ENCODE results near the gene CACFD1. TPM values are rescaled to one million over a fixed set of nuclear protein-coding genes. Genes with fewer than 3 reads are reported as not detected.

CACFD1 gene
- total RNA-seq, 1 experiment from 2014 or later = 6.9 TPM

GRCh38 chr9:133420392-133420827, 39.4 kb upstream of the CACFD1 start:
- peaks cover 24% of the 10 kb centered on the region for H3K79me2 ChIP-seq (ENCODE audit: insufficient read depth, low read length)
- H4K20me1 ChIP-seq (ENCODE audit: insufficient read depth) = no peaks in the 10 kb centered on the region
- ATAC-seq (no peak), DNase-seq (ENCODE audit: low read depth, low spot score) (no peak)
- peaks cover 2 to 13% of the 10 kb centered on the region in 2 experiments; a peak in 2 of 4 replicates for H3K36me3 ChIP-seq (ENCODE audit: control insufficient read depth in 1 of 2, insufficient read depth in 2 of 2, low read length in 2 of 2)
- CTCF ChIA-PET = no interaction called here
- H2AFZ ChIP-seq (ENCODE audit: low read depth, low read length, poor library complexity, severe bottlenecking) = no peak overlapping the region
- H3K27ac ChIP-seq (ENCODE audit: low read depth, low read length) = no peak overlapping the region
- no peaks in the 10 kb centered on the region for H3K9me3 ChIP-seq (ENCODE audit: control insufficient read depth in 1 of 2, insufficient read depth in 1 of 2, low read depth in 1 of 2, low read length in 2 of 2)
- RAD21 ChIA-PET (ENCODE audit: low non-redundant PET in 1 of 2, low total read pairs in 2 of 2, uncharacterized antibody in 2 of 2, unreplicated experiment in 2 of 2) = no interaction called here
- BruUV-seq (replicated peaks) = no TSS peak
- H3K9me2 ChIP-seq (ENCODE audit: insufficient read depth) = no peaks in the 10 kb centered on the region
- no peaks in the 10 kb centered on the region for H3K27me3 ChIP-seq (ENCODE audit: insufficient read depth, low read length)
- intact Hi-C loops (cut with micrococcal nuclease) = no loop called here
- no peak overlapping the region for H3K4me3 ChIP-seq (replicated peaks in 1 of 2; ENCODE audit: low read depth in 1 of 2, low read length in 2 of 2)
- H3K9ac ChIP-seq (ENCODE audit: low read length) = no peak overlapping the region
- H3K4me2 ChIP-seq (ENCODE audit: low read length) = no peak overlapping the region
- TF ChIP-seq ZFX (IDR thresholded peaks at IDR 0.05) (no peak), YY1 (IDR thresholded peaks at IDR 0.05; ENCODE audit: extremely low read depth, insufficient replicate concordance, low read depth, low read length) (no peak), ELF1 (IDR thresholded peaks at IDR 0.05; ENCODE audit: borderline replicate concordance, low read depth) (no peak), CBX3 (IDR thresholded peaks at IDR 0.05; ENCODE audit: low read depth) (no peak), EGR1 (IDR thresholded peaks at IDR 0.05; ENCODE audit: low read depth) (no peak), EZH2phosphoT487 (IDR thresholded peaks at IDR 0.05; ENCODE audit: borderline replicate concordance) (no peak), SRF (IDR thresholded peaks at IDR 0.05; ENCODE audit: low read depth) (no peak), JUND (IDR thresholded peaks at IDR 0.05) (no peak), SP1 (IDR thresholded peaks at IDR 0.05; ENCODE audit: low read depth) (no peak), POLR2AphosphoS5 (IDR thresholded peaks at IDR 0.05; ENCODE audit: low read depth, low read length) (no peak), FOSL1 (IDR thresholded peaks at IDR 0.05; ENCODE audit: low read depth) (no peak), CEBPB (IDR thresholded peaks at IDR 0.05; ENCODE audit: low read depth) (no peak), SIN3A (IDR thresholded peaks at IDR 0.05; ENCODE audit: low read depth) (no peak), ZBTB33 (IDR thresholded peaks at IDR 0.05; ENCODE audit: extremely low read depth, insufficient replicate concordance, low read length) (no peak), ZNF274 (IDR thresholded peaks at IDR 0.05; ENCODE audit: low read depth, low read length) (no peak)
- TF ChIP-seq, protein P1, sequence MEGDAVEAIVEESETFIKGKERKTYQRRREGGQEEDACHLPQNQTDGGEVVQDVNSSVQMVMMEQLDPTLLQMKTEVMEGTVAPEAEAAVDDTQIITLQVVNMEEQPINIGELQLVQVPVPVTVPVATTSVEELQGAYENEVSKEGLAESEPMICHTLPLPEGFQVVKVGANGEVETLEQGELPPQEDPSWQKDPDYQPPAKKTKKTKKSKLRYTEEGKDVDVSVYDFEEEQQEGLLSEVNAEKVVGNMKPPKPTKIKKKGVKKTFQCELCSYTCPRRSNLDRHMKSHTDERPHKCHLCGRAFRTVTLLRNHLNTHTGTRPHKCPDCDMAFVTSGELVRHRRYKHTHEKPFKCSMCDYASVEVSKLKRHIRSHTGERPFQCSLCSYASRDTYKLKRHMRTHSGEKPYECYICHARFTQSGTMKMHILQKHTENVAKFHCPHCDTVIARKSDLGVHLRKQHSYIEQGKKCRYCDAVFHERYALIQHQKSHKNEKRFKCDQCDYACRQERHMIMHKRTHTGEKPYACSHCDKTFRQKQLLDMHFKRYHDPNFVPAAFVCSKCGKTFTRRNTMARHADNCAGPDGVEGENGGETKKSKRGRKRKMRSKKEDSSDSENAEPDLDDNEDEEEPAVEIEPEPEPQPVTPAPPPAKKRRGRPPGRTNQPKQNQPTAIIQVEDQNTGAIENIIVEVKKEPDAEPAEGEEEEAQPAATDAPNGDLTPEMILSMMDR (IDR thresholded peaks at IDR 0.05 in 2 of 3, conservative IDR thresholded peaks at IDR 0.05 in 1 of 3; ENCODE audit: borderline replicate concordance in 1 of 3, insufficient read depth in 1 of 3, low read depth in 2 of 3, low read length in 2 of 3) = no peak
- TF ChIP-seq, protein P2, sequence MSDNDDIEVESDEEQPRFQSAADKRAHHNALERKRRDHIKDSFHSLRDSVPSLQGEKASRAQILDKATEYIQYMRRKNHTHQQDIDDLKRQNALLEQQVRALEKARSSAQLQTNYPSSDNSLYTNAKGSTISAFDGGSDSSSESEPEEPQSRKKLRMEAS (IDR thresholded peaks at IDR 0.05) = no peak
- TF ChIP-seq, protein P3, sequence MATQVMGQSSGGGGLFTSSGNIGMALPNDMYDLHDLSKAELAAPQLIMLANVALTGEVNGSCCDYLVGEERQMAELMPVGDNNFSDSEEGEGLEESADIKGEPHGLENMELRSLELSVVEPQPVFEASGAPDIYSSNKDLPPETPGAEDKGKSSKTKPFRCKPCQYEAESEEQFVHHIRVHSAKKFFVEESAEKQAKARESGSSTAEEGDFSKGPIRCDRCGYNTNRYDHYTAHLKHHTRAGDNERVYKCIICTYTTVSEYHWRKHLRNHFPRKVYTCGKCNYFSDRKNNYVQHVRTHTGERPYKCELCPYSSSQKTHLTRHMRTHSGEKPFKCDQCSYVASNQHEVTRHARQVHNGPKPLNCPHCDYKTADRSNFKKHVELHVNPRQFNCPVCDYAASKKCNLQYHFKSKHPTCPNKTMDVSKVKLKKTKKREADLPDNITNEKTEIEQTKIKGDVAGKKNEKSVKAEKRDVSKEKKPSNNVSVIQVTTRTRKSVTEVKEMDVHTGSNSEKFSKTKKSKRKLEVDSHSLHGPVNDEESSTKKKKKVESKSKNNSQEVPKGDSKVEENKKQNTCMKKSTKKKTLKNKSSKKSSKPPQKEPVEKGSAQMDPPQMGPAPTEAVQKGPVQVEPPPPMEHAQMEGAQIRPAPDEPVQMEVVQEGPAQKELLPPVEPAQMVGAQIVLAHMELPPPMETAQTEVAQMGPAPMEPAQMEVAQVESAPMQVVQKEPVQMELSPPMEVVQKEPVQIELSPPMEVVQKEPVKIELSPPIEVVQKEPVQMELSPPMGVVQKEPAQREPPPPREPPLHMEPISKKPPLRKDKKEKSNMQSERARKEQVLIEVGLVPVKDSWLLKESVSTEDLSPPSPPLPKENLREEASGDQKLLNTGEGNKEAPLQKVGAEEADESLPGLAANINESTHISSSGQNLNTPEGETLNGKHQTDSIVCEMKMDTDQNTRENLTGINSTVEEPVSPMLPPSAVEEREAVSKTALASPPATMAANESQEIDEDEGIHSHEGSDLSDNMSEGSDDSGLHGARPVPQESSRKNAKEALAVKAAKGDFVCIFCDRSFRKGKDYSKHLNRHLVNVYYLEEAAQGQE (IDR thresholded peaks at IDR 0.05; ENCODE audit: low read depth) = no peak
- TF ChIP-seq, protein P4, sequence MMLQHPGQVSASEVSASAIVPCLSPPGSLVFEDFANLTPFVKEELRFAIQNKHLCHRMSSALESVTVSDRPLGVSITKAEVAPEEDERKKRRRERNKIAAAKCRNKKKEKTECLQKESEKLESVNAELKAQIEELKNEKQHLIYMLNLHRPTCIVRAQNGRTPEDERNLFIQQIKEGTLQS (IDR thresholded peaks at IDR 0.05) = no peak
- POLR2A ChIA-PET = no interaction called here
- peaks cover 7 to 28% of the 10 kb centered on the region in 2 experiments; a peak in 3 of 4 replicates for H3K4me1 ChIP-seq (ENCODE audit: control insufficient read depth in 1 of 2, insufficient read depth in 2 of 2, low read length in 2 of 2)
